Activated CD8-positive, alpha-beta T cell treated with anti-CD3 and anti-CD28 coated beads, Interleukin-2, amount 10 ng/mL, durations not matched to agents 7 days and 5 days (primary cell): Measurements from ENCODE around the gene GPAT2. TPM values are rescaled to one million over a fixed set of nuclear protein-coding genes. Genes with fewer than 3 reads are reported as not detected.
"Not testable (repeated sequence)": the region's sequence is repeated elsewhere in the genome, so short reads cannot be mapped to it uniquely, and the experiment has no call there.

ENCODE experiments used
- ATAC-seq: fragments of 150-1000 bp; cut with Tn5 transposase; one replicate; pipeline ENCODE4 v1.10.0; 2021; ENCODE audit warnings: moderate library complexity
- CTCF ChIA-PET: fragments of 350-600 bp; sonication (Branson Sonifier 250); formaldehyde crosslinking; loops from one replicate; lab custom pipeline; 2021; ENCODE audit warnings: antibody characterized with exemption; lab: Charles Lee
- POLR2A ChIA-PET: fragments of 350-600 bp; sonication (Branson Sonifier 250); formaldehyde crosslinking; loops from one replicate; lab custom pipeline; 2021; ENCODE audit warnings: antibody characterized with exemption; lab: Charles Lee
- DNase-seq: peaks from one replicate; pipeline ENCODE4 v3.0.0-alpha.2; 2020
- H3K27ac Mint-ChIP-seq: one replicate; pipeline ENCODE4 v1.8.0; 2021; ENCODE audit warnings: mild to moderate bottlenecking, mixed read lengths
- H3K27me3 Mint-ChIP-seq: one replicate; pipeline ENCODE4 v1.8.0; 2021; ENCODE audit warnings: low read depth, mixed read lengths
- H3K36me3 Mint-ChIP-seq: one replicate; pipeline ENCODE4 v1.8.0; 2021; ENCODE audit warnings: low read depth, mixed read lengths
- H3K4me1 Mint-ChIP-seq: one replicate; pipeline ENCODE4 v1.8.0; 2021; ENCODE audit warnings: low read depth, mixed read lengths
- H3K4me3 Mint-ChIP-seq: one replicate; pipeline ENCODE4 v1.8.0; 2021; ENCODE audit warnings: mild to moderate bottlenecking, mixed read lengths
- H3K9me3 Mint-ChIP-seq: one replicate; pipeline ENCODE4 v1.8.0; 2022; ENCODE audit warnings: mixed read lengths; ENCODE audit not compliant: insufficient read depth
- total RNA-seq, 2 experiments: library from RNA; stranded (reverse); gene quantifications; one replicate each; pipeline ENCODE4 v1.2.3, GENCODE V29; 2021

GPAT2 gene
- total RNA-seq, 2 experiments from 2014 or later: 4.3 to 4.5 TPM

DNA sequence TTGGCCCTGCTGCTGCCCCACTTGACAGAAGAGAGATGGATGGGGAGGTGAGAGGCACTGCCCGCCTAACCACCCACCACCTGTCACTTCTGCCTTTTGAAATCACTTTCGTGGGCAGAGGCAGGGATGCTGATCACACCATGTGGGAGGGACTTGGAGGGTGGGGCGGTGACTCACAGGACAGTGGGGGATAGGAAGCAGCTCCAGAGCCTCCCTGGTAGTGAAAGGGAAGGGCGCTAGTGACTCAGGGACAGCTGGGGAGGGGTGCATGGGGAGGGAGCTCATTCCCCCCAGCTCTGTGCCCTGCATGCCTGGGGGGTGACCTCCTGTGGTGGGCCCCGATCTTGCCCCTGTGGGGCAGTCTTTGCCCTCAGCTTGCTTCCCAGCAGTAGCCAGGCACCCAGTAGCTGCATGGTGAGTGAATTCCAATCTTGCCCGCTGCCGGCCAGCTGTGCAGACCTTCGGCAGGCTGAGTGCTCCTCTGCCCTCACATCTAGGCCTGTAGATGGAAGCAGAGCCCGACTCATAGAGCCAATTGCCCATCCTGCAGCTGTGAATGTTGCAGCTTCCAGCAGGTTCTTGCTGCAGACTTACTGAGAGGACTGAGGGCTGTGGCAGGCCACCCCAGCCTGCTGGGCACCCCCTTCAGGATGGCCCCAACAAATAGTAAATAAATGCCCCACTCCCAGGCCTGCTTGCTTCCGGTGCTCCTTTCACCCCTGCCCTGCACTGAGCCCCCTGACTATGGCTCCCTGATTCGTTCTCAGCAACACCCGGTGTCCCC, 28.6 kb upstream of the GPAT2 start:
- H3K4me3 Mint-ChIP-seq, H3K9me3 Mint-ChIP-seq, H3K4me1 Mint-ChIP-seq, H3K36me3 Mint-ChIP-seq, H3K27me3 Mint-ChIP-seq: not testable (repeated sequence)
- ATAC-seq (peak; percentile 91), DNase-seq (peak; percentile 63)
- CTCF ChIA-PET: interaction anchor here (0.7 to 0.9 kb wide), 2 partner anchors 54 to 1635 kb away, joined by 3 read pairs; no protein-coding TSS in a partner anchor
- POLR2A ChIA-PET: interaction anchor here (0.6 kb wide), 1 partner anchor 1583 kb away, joined by 3 read pairs; the partner anchor contains the start of gene COX5B
- H3K27ac Mint-ChIP-seq: peak overlapping the region; percentile 74

DNA sequence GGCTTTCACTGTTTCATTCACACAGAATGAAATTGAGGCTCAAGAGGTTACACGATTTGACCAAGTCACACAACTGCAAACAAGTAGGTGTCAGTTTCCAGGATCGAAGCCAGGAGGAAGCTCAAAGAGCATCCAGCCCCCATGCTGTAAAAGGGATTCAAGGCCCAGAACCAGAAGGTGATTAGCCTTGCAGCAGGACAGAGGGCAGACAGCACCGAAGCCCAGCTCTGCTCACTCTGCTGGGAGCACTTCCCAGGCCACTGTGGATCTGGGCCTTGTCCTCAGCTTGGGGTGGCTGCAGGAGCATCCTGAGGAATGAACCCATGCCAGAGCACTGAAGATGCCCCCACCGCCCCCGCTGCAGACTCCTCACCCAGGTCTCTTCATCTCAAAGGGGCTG, 27.8 kb upstream of the GPAT2 start:
- H3K27ac Mint-ChIP-seq, H3K4me1 Mint-ChIP-seq, ATAC-seq, H3K36me3 Mint-ChIP-seq, POLR2A ChIA-PET, H3K9me3 Mint-ChIP-seq, H3K27me3 Mint-ChIP-seq, CTCF ChIA-PET, H3K4me3 Mint-ChIP-seq, DNase-seq: not testable (repeated sequence)

DNA sequence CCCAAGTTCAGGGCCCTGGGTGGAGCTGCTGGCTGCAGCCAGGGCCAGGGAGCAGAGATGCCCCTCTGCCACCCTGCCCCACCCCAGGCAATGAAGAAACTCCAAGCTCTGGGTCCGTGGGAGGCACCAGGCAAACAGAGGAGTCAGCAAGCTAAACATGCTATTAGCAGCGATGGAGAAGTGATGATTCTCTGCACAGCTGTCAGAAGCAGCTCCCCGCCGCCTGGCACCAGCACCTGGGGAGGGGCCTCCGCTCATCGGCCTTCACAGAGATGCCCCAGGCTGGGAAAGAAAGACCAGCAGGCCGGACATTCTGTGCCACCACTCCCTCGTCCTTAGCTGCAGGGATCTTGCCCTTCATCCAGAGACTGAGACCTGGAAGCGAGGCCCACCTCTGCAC, 27.2 kb upstream of the GPAT2 start:
- CTCF ChIA-PET, DNase-seq, H3K27me3 Mint-ChIP-seq, H3K27ac Mint-ChIP-seq, H3K4me1 Mint-ChIP-seq, ATAC-seq, H3K9me3 Mint-ChIP-seq, POLR2A ChIA-PET, H3K36me3 Mint-ChIP-seq, H3K4me3 Mint-ChIP-seq: not testable (repeated sequence)

DNA sequence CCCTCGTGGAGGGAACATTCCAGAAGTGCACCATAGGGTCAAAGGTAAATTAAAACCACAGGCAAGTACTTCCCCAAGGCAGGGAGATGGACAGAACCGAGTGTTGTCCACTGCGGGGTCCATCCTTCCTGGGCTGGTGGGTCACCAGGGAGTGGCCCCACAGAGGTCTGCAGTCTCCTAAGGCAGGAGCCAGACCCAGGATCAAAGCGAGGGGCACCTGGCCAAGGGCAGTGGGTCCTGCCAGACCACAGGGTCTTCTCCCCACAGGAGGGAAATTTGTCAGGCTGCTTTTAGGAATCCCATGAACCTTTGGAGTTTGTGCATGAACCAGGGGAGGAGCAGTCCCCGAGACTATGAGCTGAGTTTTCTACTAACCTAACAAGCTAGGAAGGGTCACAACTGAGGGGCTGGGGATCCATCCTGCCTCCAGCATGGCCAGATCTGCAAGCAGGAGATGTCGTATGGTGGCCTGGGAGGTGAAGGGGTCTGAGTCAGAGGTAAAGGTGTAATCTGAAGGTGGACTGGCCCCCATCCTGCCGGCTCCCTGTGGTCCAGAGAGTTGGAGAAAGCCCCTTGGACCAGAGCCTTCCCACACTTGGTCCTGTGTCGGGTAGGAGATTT, 26.6 kb upstream of the GPAT2 start:
- H3K4me1 Mint-ChIP-seq, H3K36me3 Mint-ChIP-seq, ATAC-seq, DNase-seq, H3K27me3 Mint-ChIP-seq, H3K4me3 Mint-ChIP-seq, H3K9me3 Mint-ChIP-seq, POLR2A ChIA-PET, CTCF ChIA-PET: not testable (repeated sequence)
- H3K27ac Mint-ChIP-seq: peak overlapping the region; percentile 36

DNA sequence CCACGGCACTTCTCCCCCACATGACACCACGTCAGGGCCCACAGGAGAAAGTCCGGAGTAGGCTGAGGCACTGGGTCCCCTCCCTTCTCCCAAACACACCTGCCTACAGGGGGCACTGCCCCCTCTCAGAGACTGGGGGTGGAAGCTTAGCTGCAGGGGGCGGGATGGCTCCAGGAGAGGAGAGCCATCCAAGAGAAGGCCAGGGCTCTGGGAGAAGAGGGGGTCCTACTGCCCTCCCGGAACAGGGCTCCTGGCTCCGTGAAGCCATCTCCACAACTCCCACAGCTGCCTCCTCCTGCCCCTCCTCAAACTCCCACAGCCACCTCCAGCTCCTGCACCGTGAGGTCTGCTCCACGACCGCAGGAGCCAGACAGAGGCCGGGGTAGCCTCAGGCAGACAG, 25.6 kb upstream of the GPAT2 start:
- ATAC-seq, DNase-seq, CTCF ChIA-PET, H3K27ac Mint-ChIP-seq, H3K9me3 Mint-ChIP-seq, H3K4me1 Mint-ChIP-seq, H3K27me3 Mint-ChIP-seq, H3K36me3 Mint-ChIP-seq, H3K4me3 Mint-ChIP-seq, POLR2A ChIA-PET: not testable (repeated sequence)

DNA sequence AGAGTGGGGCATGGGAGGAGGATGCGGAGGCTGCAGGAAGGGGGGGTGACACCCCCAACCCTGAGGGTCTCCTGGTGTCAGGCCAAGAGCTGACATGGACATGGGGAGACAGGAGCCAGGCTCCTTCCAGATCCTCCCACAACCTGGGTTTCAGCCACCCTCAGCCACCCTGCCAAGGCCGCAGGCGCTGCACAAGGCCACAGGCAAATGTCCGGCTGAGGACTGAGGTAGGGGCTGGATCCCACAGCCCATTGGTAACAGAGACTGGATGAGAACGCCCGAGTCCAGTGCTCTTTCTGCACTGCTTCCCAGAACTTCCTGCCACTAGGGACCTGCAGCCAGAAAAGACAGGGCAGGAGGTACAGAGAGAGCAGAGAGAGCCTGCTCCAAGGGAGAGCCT, 24.7 kb upstream of the GPAT2 start:
- POLR2A ChIA-PET, DNase-seq, H3K9me3 Mint-ChIP-seq, H3K27me3 Mint-ChIP-seq, H3K4me1 Mint-ChIP-seq, H3K4me3 Mint-ChIP-seq, H3K36me3 Mint-ChIP-seq, ATAC-seq, H3K27ac Mint-ChIP-seq, CTCF ChIA-PET: not testable (repeated sequence)

DNA sequence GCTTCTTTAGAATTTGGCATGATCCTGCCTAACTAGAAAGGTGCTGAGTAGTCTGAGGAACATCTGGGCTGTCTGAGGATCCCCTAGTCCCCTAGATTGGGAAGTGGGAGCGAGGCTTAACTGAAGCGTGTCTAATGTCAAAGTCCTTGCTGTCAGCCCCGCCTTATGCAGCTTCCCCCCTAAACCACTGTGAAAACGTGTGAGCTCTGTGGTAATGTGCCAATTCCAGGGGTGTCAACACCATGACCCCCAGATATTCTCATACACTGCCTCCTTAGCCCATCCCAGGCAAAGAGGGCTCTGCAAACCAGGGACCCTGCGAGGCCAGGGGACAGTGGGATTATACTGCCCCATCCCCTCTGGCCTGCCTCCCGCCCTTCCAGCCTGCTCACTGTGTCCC, 21.1 kb upstream of the GPAT2 start:
- H3K27me3 Mint-ChIP-seq, DNase-seq, H3K4me1 Mint-ChIP-seq, H3K27ac Mint-ChIP-seq, CTCF ChIA-PET, H3K9me3 Mint-ChIP-seq, H3K36me3 Mint-ChIP-seq, POLR2A ChIA-PET, ATAC-seq, H3K4me3 Mint-ChIP-seq: not testable (repeated sequence)

DNA sequence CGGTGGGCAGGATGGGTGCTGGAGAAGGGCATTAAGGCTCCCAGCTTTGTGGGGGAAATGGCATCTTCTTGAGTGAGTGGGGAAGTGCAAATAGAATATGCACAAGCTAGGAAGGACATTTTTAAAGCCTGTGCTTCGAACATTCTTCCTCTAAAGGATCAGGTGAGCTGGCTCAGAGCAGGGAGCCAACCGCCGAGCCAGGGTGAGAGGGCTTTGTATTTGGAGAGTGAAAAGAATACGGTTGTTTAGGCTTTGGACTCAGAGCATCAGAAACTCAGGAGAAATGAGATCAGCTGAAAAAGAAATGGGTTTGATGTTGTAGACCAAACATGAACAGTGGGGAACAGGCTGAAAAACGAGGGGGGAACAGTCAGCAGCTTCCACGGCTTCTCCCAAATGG, 19.8 kb upstream of the GPAT2 start:
- H3K27ac Mint-ChIP-seq, H3K4me1 Mint-ChIP-seq, CTCF ChIA-PET: not testable (repeated sequence)

DNA sequence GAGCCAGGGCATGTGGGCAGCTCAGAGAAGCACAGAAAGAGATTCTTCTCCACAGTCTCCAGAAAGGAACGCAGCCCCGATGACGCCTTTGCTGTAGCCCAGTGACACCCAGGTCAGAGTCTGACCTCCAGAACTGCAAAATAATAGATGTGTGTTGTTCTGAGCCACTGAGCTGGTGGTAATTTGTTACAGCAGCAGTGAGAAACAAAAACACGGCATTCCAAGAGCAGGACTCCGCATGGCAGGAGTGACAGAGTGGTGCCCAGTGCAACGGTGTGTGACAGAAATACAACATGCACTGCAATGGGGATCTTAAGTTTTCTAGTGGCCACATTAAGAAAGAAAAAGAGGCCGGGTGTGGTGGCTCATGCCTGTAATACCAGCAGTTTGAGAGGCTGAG, 18.7 kb upstream of the GPAT2 start:
- H3K27me3 Mint-ChIP-seq, H3K27ac Mint-ChIP-seq, ATAC-seq, POLR2A ChIA-PET, H3K4me1 Mint-ChIP-seq, H3K9me3 Mint-ChIP-seq, H3K4me3 Mint-ChIP-seq, CTCF ChIA-PET, H3K36me3 Mint-ChIP-seq, DNase-seq: not testable (repeated sequence)

More for the DNA sequence above, 19.8 kb upstream of the GPAT2 start:
- H3K4me3 Mint-ChIP-seq, POLR2A ChIA-PET, H3K27me3 Mint-ChIP-seq, H3K36me3 Mint-ChIP-seq, DNase-seq, ATAC-seq, H3K9me3 Mint-ChIP-seq: not testable (repeated sequence)

DNA sequence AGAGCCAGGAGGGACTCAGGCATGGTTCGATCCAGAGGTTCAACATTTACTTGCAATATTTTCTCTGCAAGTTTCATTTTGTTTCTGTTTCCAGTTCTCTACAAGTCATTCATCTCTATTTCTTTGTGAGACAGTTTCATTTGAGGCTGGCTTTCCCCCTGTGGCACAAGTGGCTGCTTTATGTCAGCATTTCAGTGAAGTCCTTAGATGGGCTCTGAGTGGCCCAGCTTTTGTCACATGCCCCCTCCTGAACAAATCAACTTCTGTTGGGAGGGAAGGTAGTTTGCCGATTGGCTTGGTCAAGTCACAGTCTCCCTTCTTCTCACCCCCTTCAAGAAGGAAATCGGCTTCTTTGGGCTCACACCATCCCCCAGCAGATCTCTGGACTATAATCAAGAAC, 17.9 kb upstream of the GPAT2 start:
- CTCF ChIA-PET, H3K27ac Mint-ChIP-seq, H3K4me3 Mint-ChIP-seq, H3K27me3 Mint-ChIP-seq, DNase-seq, H3K9me3 Mint-ChIP-seq, ATAC-seq, POLR2A ChIA-PET, H3K36me3 Mint-ChIP-seq, H3K4me1 Mint-ChIP-seq: not testable (repeated sequence)

DNA sequence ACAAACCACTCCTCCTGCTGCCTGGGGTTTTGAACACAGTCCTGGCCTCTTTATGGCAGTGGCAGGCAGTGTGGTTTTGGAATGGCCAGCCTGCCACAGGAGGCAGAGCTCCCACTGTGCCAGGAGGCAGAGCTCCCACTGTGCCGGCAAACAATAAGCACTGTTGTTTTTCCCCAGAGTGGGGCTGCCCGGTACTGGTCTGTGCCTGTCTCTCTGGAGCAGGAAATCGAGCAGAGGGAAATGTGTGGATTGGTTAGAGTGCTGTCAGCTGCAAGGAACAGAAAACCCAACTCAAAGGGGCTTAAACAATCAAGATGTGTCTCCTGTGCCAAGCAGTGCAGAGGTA, 15.2 kb upstream of the GPAT2 start:
- DNase-seq, H3K27me3 Mint-ChIP-seq, CTCF ChIA-PET, ATAC-seq, H3K36me3 Mint-ChIP-seq, POLR2A ChIA-PET, H3K9me3 Mint-ChIP-seq, H3K4me3 Mint-ChIP-seq, H3K27ac Mint-ChIP-seq, H3K4me1 Mint-ChIP-seq: not testable (repeated sequence)

DNA sequence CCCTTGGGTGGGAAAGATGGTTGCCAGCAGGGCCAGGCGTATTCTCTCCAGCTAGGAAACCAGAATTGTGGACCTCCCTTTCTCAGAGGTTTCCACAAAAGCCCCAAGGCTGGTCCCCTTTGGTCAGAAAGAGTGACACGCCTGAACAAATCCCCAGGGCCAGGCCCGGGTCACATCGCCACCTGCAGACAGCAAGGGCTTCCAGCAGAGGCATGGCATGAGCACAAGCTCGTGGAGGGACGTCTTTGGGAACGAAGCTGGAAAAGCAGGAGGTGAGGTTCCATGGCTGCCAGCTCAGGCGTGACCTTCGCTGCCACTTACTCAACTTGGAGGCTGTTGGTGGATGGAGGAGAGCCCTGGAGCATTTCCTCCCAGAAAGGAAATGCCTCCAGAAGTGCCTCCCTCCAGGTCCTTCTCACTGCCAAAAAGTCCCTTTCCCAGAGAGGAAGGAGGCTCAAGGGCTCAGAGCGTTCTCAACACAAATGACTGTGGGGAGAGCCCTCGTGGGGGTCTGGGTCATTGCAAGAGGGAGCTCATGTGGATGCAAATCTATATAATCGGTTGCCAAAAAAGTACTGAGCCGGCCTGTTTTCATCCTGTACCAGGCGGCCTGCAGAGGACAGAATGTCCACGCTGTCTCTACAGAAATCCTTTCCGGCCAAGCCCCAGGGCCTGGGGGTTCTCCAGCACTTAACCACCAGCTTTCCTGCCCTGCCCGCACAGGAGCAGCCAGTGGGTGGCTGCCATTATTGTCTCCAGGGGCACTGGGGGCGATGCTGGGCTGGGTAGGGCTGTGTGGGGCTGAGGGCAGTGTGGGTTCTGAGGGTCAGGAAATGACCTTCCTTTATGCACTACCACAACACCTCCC, 14.6 kb upstream of the GPAT2 start:
- H3K27ac Mint-ChIP-seq, H3K9me3 Mint-ChIP-seq, CTCF ChIA-PET, H3K36me3 Mint-ChIP-seq, POLR2A ChIA-PET, H3K4me3 Mint-ChIP-seq, H3K27me3 Mint-ChIP-seq, H3K4me1 Mint-ChIP-seq, DNase-seq: not testable (repeated sequence)
- ATAC-seq: peak; percentile 39
